Gastroesophageal sphincter (tissue), 4 donors: ENCODE measurements around the gene ESYT3. TPM values are rescaled to one million over a fixed set of nuclear protein-coding genes. Genes with fewer than 3 reads are reported as not detected.

Source experiments
- ATAC-seq: fragments of 150-250 bp; one replicate; pipeline ENCODE4 v1.9.1; 2016; ENCODE audit warnings: mild to moderate bottlenecking, moderate library complexity
- H3K27ac ChIP-seq, 4 donors: fragments of 200-600 bp; sonication (generic) in 3 of 4; 1 replicate in 3 of 4; 2 replicates in 1 of 4; pipeline ENCODE4 v1.5.1; 2016 to 2019
- H3K27me3 ChIP-seq: fragments of 200-600 bp; sonication (generic); one replicate; pipeline ENCODE4 v1.5.1; 2019
- H3K36me3 ChIP-seq, 2 donors: fragments of 200-600 bp; sonication (generic); one replicate each; pipeline ENCODE4 v1.5.1; 2019; ENCODE audit warnings: control low read depth in 1 of 2
- H3K4me1 ChIP-seq, 3 donors: fragments of 200-600 bp; sonication (generic); 1 replicate in 2 of 3; 2 replicates in 1 of 3; pipeline ENCODE4 v1.5.1; 2016 to 2019; ENCODE audit warnings: control low read depth in 2 of 3
- H3K4me3 ChIP-seq, 2 donors: fragments of 200-600 bp; sonication (generic); one replicate each; pipeline ENCODE4 v1.5.1; 2019; ENCODE audit warnings: mild to moderate bottlenecking in 1 of 2, moderate library complexity in 1 of 2
- H3K9me3 ChIP-seq, 3 donors: fragments of 200-600 bp; sonication (generic); one replicate each; pipeline ENCODE4 v1.5.1; 2017 to 2019; ENCODE audit warnings: control low read depth in 2 of 3
- EP300 ChIP-seq: sonication (generic); formaldehyde crosslinking; IDR thresholded peaks from one replicate; pipeline ENCODE4 v1.6.1; 2017; ENCODE audit warnings: antibody characterized with exemption, mild to moderate bottlenecking
- POLR2A ChIP-seq, 2 donors: fragments of 450-650 bp; IDR thresholded peaks; one replicate each; pipeline ENCODE4 v1.6.1; 2017; ENCODE audit warnings: antibody characterized with exemption in 2 of 2, mild to moderate bottlenecking in 2 of 2, moderate library complexity in 1 of 2
- POLR2AphosphoS5 ChIP-seq: sonication (generic); formaldehyde crosslinking; IDR thresholded peaks from one replicate; pipeline ENCODE4 v1.6.1; 2017; ENCODE audit warnings: antibody characterized with exemption
- WGBS, 2 donors: methylation state at CpG; one replicate each; pipeline ENCODE4 v1.1.5; 2018; ENCODE audit warnings: low coverage in 1 of 2; 5-methylcytosine and 5-hydroxymethylcytosine counted together
- total RNA-seq, 4 donors: library from RNA; depleted of rRNA; stranded (reverse); fragments of >200 nt; gene quantifications; one replicate each; pipeline ENCODE4 v1.1.0, GENCODE V29; 2016
- TF ChIP-seq, protein P1 (sequence below), 4 experiments: fragments of 200-600 bp in 2 of 4; fragments of 450-650 bp in 2 of 4; sonication (generic) in 1 of 4; IDR thresholded peaks; one replicate each; pipeline ENCODE4 v1.5.1; 2017 to 2019; ENCODE audit warnings: antibody characterized with exemption in 4 of 4, mild to moderate bottlenecking in 2 of 4, moderate library complexity in 2 of 4

The ESYT3 gene
- total RNA-seq, 4 donors from 2014 or later = 0.93 to 1.9 (median 1.4) TPM

DNA sequence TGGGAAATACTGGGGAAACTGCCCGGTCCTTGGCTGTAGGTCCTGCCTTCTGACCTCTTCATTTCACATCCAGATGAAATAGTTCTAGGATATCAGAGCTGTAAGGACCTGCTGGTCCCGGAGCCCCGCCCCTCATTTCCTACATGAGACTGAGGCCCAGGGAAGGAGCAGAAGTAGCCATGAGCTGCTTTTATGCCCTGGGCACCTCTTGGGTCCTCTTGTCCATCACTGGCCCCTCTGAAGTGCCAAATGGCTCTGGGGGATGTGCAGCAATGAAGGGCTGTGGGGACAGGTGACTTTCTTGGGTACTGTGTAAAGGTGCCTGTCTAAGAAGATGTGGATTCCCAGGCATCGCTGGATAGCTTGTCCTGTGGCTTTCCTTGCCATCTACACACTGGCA, 40.3 kb upstream of the ESYT3 start:
- WGBS, 2 donors = 83% methylated on average over 2 of the region's 4 CpGs; no CpG with 5 or more reads in 1 of the 2 donors
- TF ChIP-seq, protein P1, sequence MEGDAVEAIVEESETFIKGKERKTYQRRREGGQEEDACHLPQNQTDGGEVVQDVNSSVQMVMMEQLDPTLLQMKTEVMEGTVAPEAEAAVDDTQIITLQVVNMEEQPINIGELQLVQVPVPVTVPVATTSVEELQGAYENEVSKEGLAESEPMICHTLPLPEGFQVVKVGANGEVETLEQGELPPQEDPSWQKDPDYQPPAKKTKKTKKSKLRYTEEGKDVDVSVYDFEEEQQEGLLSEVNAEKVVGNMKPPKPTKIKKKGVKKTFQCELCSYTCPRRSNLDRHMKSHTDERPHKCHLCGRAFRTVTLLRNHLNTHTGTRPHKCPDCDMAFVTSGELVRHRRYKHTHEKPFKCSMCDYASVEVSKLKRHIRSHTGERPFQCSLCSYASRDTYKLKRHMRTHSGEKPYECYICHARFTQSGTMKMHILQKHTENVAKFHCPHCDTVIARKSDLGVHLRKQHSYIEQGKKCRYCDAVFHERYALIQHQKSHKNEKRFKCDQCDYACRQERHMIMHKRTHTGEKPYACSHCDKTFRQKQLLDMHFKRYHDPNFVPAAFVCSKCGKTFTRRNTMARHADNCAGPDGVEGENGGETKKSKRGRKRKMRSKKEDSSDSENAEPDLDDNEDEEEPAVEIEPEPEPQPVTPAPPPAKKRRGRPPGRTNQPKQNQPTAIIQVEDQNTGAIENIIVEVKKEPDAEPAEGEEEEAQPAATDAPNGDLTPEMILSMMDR (IDR thresholded peaks at IDR 0.05) = no peak
- no peak for TF ChIP-seq POLR2A (IDR thresholded peaks at IDR 0.05)
- TF ChIP-seq POLR2AphosphoS5 = no peak
- no peak for TF ChIP-seq EP300
- Histone ChIP-seq H3K27me3 (no peaks in the 10 kb centered on the region), H3K36me3 (peaks cover 0 to 17% of the 10 kb centered on the region in 2 donors), H3K27ac (no peak overlapping the region), H3K4me3 (no peak overlapping the region), H3K9me3 (no peaks in the 10 kb centered on the region), H3K4me1 (peaks cover 3 to 18% (median 12%) of the 10 kb centered on the region in 3 donors)
- ATAC-seq = no peak

DNA sequence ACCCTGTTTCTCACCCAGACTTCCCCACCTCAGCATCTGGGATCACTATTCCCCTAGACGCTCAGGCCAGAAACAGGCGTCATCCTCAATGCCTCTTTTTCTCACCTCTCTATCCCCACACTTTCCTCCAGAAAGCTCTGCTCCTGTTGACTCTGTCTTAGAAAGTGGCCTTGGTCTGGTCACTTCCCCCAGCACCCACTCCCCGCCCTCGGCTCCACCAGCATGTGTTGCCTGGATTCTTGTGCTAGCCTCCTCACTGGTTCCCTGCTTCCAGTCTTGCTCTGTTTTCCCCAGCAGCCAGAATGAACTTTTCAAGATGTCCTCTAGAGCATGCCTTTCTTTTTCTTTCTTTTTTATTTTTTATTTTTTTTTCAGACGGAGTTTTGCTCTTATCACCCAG, 39.7 kb upstream of the ESYT3 start:
- no peak for ATAC-seq
- Histone ChIP-seq H3K27me3 (no peaks in the 10 kb centered on the region), H3K27ac (no peak overlapping the region), H3K4me1 (peaks cover 3 to 13% (median 9%) of the 10 kb centered on the region in 3 donors), H3K4me3 (no peak overlapping the region), H3K36me3 (peaks cover 0 to 22% of the 10 kb centered on the region in 2 donors), H3K9me3 (no peaks in the 10 kb centered on the region)
- WGBS, 2 donors = 92 to 95% methylated on average over 4 to 5 of the region's 5 CpGs
- TF ChIP-seq POLR2A (IDR thresholded peaks at IDR 0.05) = no peak
- TF ChIP-seq EP300 = no peak
- TF ChIP-seq, protein P1 (IDR thresholded peaks at IDR 0.05) = no peak
- no peak for TF ChIP-seq POLR2AphosphoS5

DNA sequence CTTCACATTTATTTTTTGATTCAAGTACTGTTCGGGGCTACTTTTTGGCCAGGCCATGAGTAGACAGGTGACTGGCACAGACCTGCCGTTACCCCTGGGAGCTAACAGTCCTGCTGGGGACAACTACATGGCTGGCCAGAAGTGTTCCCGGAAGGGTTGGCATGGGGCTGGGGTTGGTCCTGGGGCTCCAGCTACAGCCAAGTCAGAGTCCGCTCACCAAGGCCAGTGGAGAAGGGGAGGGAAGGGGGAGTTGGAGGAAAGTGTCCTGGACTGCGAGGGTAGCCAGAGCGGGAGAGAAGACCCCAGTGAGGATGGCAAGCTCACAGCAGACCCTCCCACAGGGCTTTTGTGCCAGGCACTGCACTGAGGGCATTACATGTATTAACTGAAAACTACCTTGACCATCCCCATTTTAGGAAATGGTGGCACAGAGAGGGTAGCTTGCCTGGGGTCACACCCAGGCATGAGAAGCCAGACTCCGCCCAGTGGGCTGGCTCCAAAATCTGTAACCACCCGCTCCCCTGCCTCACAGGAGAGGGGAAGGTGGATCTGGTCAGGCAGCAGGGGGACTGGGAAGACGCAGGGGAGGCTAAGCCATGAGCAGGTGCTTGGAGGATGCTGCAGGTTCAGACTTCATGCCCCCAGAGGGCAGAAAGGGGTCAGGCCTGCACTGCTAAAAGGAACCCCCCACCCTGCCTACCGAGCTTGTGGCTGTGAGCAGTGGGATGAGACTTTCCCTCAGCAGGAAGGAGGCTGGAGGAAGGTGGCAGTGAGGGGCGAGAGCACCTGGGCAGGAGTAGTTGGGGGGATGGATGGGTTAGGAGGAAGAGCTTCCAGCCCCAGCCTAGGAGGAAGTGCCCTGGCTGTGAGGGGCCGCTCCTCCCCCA, 38.3 kb upstream of the ESYT3 start:
- Histone ChIP-seq H3K4me3 (no peak overlapping the region), H3K36me3 (peaks cover 0 to 36% of the 10 kb centered on the region in 2 donors), H3K4me1 (no peaks in the 10 kb centered on the region), H3K9me3 (no peaks in the 10 kb centered on the region), H3K27me3 (no peaks in the 10 kb centered on the region), H3K27ac (no peak overlapping the region)
- ATAC-seq = no peak
- TF ChIP-seq POLR2AphosphoS5 = no peak
- no peak for TF ChIP-seq POLR2A (IDR thresholded peaks at IDR 0.05)
- TF ChIP-seq, protein P1 (IDR thresholded peaks at IDR 0.05) = no peak
- TF ChIP-seq EP300 = no peak
- WGBS, 2 donors = 86 to 94% methylated on average over 3 to 5 of the region's 12 CpGs

DNA sequence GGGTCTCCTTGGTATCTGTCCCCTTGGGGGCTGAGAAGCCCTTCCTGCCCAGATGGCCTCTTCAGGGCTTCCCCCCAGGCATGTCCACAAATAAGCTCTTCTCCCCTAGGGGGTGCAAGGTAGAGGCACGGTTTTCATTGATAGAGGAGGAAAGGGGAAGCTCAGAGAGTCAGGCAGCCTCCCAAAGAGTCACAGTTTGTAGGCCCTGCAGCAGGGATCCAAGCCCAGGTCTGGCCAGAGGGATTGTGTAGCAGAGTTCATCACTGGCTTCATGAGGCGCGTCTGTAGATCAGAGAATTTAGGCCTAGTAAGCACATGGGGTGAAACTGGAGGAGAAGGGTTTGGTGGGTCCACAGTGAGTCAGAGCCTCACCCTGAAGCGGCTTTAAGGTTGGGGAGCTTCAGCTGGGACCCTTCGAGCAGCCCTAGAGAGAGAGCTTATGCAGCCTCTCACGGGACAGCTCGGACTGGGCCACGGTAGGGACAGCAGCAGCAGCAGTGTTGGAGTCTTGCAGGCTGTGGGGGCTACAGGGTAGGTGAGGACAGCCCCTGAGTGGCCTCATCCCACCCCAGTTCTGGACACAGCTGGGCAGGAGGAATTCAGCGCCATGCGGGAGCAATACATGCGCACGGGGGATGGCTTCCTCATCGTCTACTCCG, 37.5 kb upstream of the ESYT3 start:
- H3K27ac ChIP-seq = no peak overlapping the region
- H3K27me3 ChIP-seq = no peaks in the 10 kb centered on the region
- peaks cover 0 to 44% of the 10 kb centered on the region in 2 donors for H3K36me3 ChIP-seq
- ATAC-seq = no peak
- H3K4me3 ChIP-seq = no peak overlapping the region
- no peaks in the 10 kb centered on the region for H3K4me1 ChIP-seq
- TF ChIP-seq, protein P1 (IDR thresholded peaks at IDR 0.05) = no peak
- no peak for TF ChIP-seq EP300
- TF ChIP-seq POLR2A (IDR thresholded peaks at IDR 0.05) = no peak
- no peak for TF ChIP-seq POLR2AphosphoS5
- H3K9me3 ChIP-seq = no peaks in the 10 kb centered on the region
- WGBS, 2 donors = 100% methylated on average over 3 to 4 of the region's 14 CpGs
